ENCODE measurements around the gene LRPAP1.
"Not testable (repeated sequence)": the region's sequence is repeated elsewhere in the genome, so short reads cannot be mapped to it uniquely, and the experiment has no call there.

Gene LRPAP1

DNA sequence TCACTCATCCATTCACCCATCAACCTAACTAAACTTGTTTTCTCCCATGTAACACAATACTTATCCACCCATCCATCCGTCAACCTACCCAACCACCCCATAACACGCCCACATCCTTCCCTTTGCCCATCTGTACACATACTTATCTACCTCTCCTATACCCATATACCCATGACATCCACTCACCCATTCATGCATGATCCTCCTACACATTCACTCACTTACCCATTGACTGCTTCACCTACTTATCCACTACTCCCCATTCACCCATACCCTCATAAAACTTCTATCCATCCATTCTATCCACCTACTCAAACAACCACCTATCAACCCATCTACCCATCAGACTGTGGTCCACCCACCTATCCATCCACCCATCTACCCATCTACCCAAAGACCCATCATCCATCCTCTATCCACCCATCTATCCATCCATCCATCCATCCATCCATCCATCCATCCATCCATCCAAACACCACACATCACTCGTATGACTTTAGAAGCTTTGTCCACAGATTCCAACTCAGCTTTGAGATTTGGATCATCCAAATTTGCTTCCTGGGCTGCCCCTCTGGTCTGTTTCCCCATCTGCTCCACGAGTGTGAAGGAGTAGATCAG lies 46.4 kb upstream of the LRPAP1 start:
- not testable (repeated sequence) for H2AFZ ChIP-seq (ENCODE audit: low read depth, low read length); H2BK15ac ChIP-seq (ENCODE audit: low read depth, poor library complexity, severe bottlenecking); H2BK5ac ChIP-seq (ENCODE audit: low read depth, low read length, poor library complexity, severe bottlenecking); H3K9ac ChIP-seq (ENCODE audit: low read length); H3K27ac ChIP-seq (ENCODE audit: low read length, poor library complexity, severe bottlenecking); H3K36me3 ChIP-seq (ENCODE audit: control insufficient read depth in 1 of 2, insufficient read depth in 2 of 2, low read depth in 1 of 2, low read length in 2 of 2); H3K4ac ChIP-seq (ENCODE audit: low read depth in 1 of 2, low read length in 2 of 2); H3K23ac ChIP-seq (ENCODE audit: low read length in 2 of 2); H3K4me1 ChIP-seq (ENCODE audit: control insufficient read depth, insufficient read depth, low read depth, low read length); H2BK12ac ChIP-seq (ENCODE audit: low read length in 2 of 2); H3K79me1 ChIP-seq (replicated peaks; ENCODE audit: low read length, poor library complexity, severe bottlenecking); H2AK5ac ChIP-seq (ENCODE audit: low read length, severe bottlenecking); H4K8ac ChIP-seq (ENCODE audit: low read length); H3K4me3 ChIP-seq (ENCODE audit: insufficient read depth in 1 of 2, low read depth in 1 of 2, low read length in 2 of 2); H2BK120ac ChIP-seq (ENCODE audit: low read depth, low read length); H3K4me2 ChIP-seq (ENCODE audit: low read length, poor library complexity, severe bottlenecking); H3K9me3 ChIP-seq (ENCODE audit: control insufficient read depth, low read length); H3K27me3 ChIP-seq (ENCODE audit: control insufficient read depth in 1 of 2, insufficient read depth in 1 of 2, low read length in 2 of 2); H3K18ac ChIP-seq (ENCODE audit: low read depth in 1 of 2, low read length in 2 of 2); H3K14ac ChIP-seq (ENCODE audit: low read length in 2 of 2); H4K91ac ChIP-seq (ENCODE audit: low read length); DNase-seq
- WGBS = 66% methylated on average over 3 of the region's 4 CpGs

- H3K9me3 ChIP-seq (ENCODE audit: control insufficient read depth, low read length); H3K4me3 ChIP-seq (ENCODE audit: insufficient read depth in 1 of 2, low read depth in 1 of 2, low read length in 2 of 2); H4K8ac ChIP-seq (ENCODE audit: low read length); H3K23ac ChIP-seq (ENCODE audit: low read length in 2 of 2); H2BK12ac ChIP-seq (ENCODE audit: low read length in 2 of 2); H3K14ac ChIP-seq (ENCODE audit: low read length in 2 of 2); H3K4ac ChIP-seq (ENCODE audit: low read depth in 1 of 2, low read length in 2 of 2); H3K27me3 ChIP-seq (ENCODE audit: control insufficient read depth in 1 of 2, insufficient read depth in 1 of 2, low read length in 2 of 2); H4K91ac ChIP-seq (ENCODE audit: low read length); H2AK5ac ChIP-seq (ENCODE audit: low read length, severe bottlenecking); H2BK5ac ChIP-seq (ENCODE audit: low read depth, low read length, poor library complexity, severe bottlenecking); H2BK120ac ChIP-seq (ENCODE audit: low read depth, low read length); H3K4me2 ChIP-seq (ENCODE audit: low read length, poor library complexity, severe bottlenecking); H2BK15ac ChIP-seq (ENCODE audit: low read depth, poor library complexity, severe bottlenecking); DNase-seq; H3K27ac ChIP-seq (ENCODE audit: low read length, poor library complexity, severe bottlenecking); H3K4me1 ChIP-seq (ENCODE audit: control insufficient read depth, insufficient read depth, low read depth, low read length); H3K79me1 ChIP-seq (replicated peaks; ENCODE audit: low read length, poor library complexity, severe bottlenecking); H2AFZ ChIP-seq (ENCODE audit: low read depth, low read length); H3K36me3 ChIP-seq (ENCODE audit: control insufficient read depth in 1 of 2, insufficient read depth in 2 of 2, low read depth in 1 of 2, low read length in 2 of 2); H3K9ac ChIP-seq (ENCODE audit: low read length); H3K18ac ChIP-seq (ENCODE audit: low read depth in 1 of 2, low read length in 2 of 2): not testable (repeated sequence)
- 82% methylated on average over 3 of the region's 3 CpGs for WGBS
Measured at GRCh38 chr4:3578052-3578451, 45.8 kb upstream of the LRPAP1 start.

- H3K4ac ChIP-seq (ENCODE audit: low read depth in 1 of 2, low read length in 2 of 2); DNase-seq: not testable (repeated sequence)
- WGBS = 45% methylated on average over 9 of the region's 11 CpGs
Measured at GRCh38 chr4:3577208-3577892, 45.1 kb upstream of the LRPAP1 start.

GRCh38 chr4:3576533-3577207 lies 44.4 kb upstream of the LRPAP1 start:
- not testable (repeated sequence) for H2BK5ac ChIP-seq (ENCODE audit: low read depth, low read length, poor library complexity, severe bottlenecking); H2BK120ac ChIP-seq (ENCODE audit: low read depth, low read length); H3K79me1 ChIP-seq (replicated peaks; ENCODE audit: low read length, poor library complexity, severe bottlenecking); H2AFZ ChIP-seq (ENCODE audit: low read depth, low read length); H3K9ac ChIP-seq (ENCODE audit: low read length); H4K8ac ChIP-seq (ENCODE audit: low read length); H3K14ac ChIP-seq (ENCODE audit: low read length in 2 of 2); H2BK15ac ChIP-seq (ENCODE audit: low read depth, poor library complexity, severe bottlenecking); H3K27ac ChIP-seq (ENCODE audit: low read length, poor library complexity, severe bottlenecking); H3K18ac ChIP-seq (ENCODE audit: low read depth in 1 of 2, low read length in 2 of 2); DNase-seq; H3K23ac ChIP-seq (ENCODE audit: low read length in 2 of 2); H3K4me1 ChIP-seq (ENCODE audit: control insufficient read depth, insufficient read depth, low read depth, low read length); H2BK12ac ChIP-seq (ENCODE audit: low read length in 2 of 2); H3K9me3 ChIP-seq (ENCODE audit: control insufficient read depth, low read length); H3K4me2 ChIP-seq (ENCODE audit: low read length, poor library complexity, severe bottlenecking); H3K36me3 ChIP-seq (ENCODE audit: control insufficient read depth in 1 of 2, insufficient read depth in 2 of 2, low read depth in 1 of 2, low read length in 2 of 2); H2AK5ac ChIP-seq (ENCODE audit: low read length, severe bottlenecking); H3K4ac ChIP-seq (ENCODE audit: low read depth in 1 of 2, low read length in 2 of 2); H3K4me3 ChIP-seq (ENCODE audit: insufficient read depth in 1 of 2, low read depth in 1 of 2, low read length in 2 of 2); H4K91ac ChIP-seq (ENCODE audit: low read length)
- WGBS = 84% methylated on average over 21 of the region's 21 CpGs
- H3K27me3 ChIP-seq (ENCODE audit: control insufficient read depth in 1 of 2, insufficient read depth in 1 of 2, low read length in 2 of 2) = peaks cover 5 to 22% of the 10 kb centered on the region in 2 experiments

More at GRCh38 chr4:3577208-3577892, 45.1 kb upstream of the LRPAP1 start:
- not testable (repeated sequence) for H3K4me1 ChIP-seq (ENCODE audit: control insufficient read depth, insufficient read depth, low read depth, low read length); H2BK15ac ChIP-seq (ENCODE audit: low read depth, poor library complexity, severe bottlenecking); H3K9ac ChIP-seq (ENCODE audit: low read length); H3K27ac ChIP-seq (ENCODE audit: low read length, poor library complexity, severe bottlenecking); H3K14ac ChIP-seq (ENCODE audit: low read length in 2 of 2); H3K4me2 ChIP-seq (ENCODE audit: low read length, poor library complexity, severe bottlenecking); H4K8ac ChIP-seq (ENCODE audit: low read length); H3K23ac ChIP-seq (ENCODE audit: low read length in 2 of 2); H3K36me3 ChIP-seq (ENCODE audit: control insufficient read depth in 1 of 2, insufficient read depth in 2 of 2, low read depth in 1 of 2, low read length in 2 of 2); H3K4me3 ChIP-seq (ENCODE audit: insufficient read depth in 1 of 2, low read depth in 1 of 2, low read length in 2 of 2); H2BK120ac ChIP-seq (ENCODE audit: low read depth, low read length); H3K79me1 ChIP-seq (replicated peaks; ENCODE audit: low read length, poor library complexity, severe bottlenecking); H4K91ac ChIP-seq (ENCODE audit: low read length); H2AK5ac ChIP-seq (ENCODE audit: low read length, severe bottlenecking); H2BK12ac ChIP-seq (ENCODE audit: low read length in 2 of 2); H3K18ac ChIP-seq (ENCODE audit: low read depth in 1 of 2, low read length in 2 of 2); H3K9me3 ChIP-seq (ENCODE audit: control insufficient read depth, low read length); H2BK5ac ChIP-seq (ENCODE audit: low read depth, low read length, poor library complexity, severe bottlenecking); H2AFZ ChIP-seq (ENCODE audit: low read depth, low read length)
- H3K27me3 ChIP-seq (ENCODE audit: control insufficient read depth in 1 of 2, insufficient read depth in 1 of 2, low read length in 2 of 2) = peaks cover 5 to 15% of the 10 kb centered on the region in 2 experiments

Data from mesenchymal stem cell (in vitro differentiated cells and primary cell).